GM19463 (cell line): ENCODE results near the gene HM13.
"Not testable (repeated sequence)": the region's sequence is repeated elsewhere in the genome, so short reads cannot be mapped to it uniquely, and the experiment has no call there.

Source experiments
- ATAC-seq: cut with Tn5 transposase; IDR thresholded peaks from one replicate; pipeline ENCODE4 v1.9.1; 2021; ENCODE audit warnings: mild to moderate bottlenecking, moderate library complexity; ENCODE audit not compliant: unreplicated experiment

The HM13 gene

GRCh38 chr20:31500527-31500926, 13.7 kb upstream of the HM13 start:
- no peak for ATAC-seq

GRCh38 chr20:31502884-31503673, 11.2 kb upstream of the HM13 start:
- ATAC-seq: peak; percentile 98

GRCh38 chr20:31505903-31506302, 8.3 kb upstream of the HM13 start:
- ATAC-seq: no peak

GRCh38 chr20:31508517-31509244, 5.6 kb upstream of the HM13 start:
- ATAC-seq: no peak

GRCh38 chr20:31515072-31515774, 981 bp downstream of the HM13 start:
- ATAC-seq: no peak

GRCh38 chr20:31515775-31516107, 1.5 kb downstream of the HM13 start:
- no peak for ATAC-seq

- ATAC-seq: no peak
These were observed 1.9 kb downstream of the HM13 start for GRCh38 chr20:31516166-31516565.

GRCh38 chr20:31516651-31517050, 2.4 kb downstream of the HM13 start:
- no peak for ATAC-seq

GRCh38 chr20:31517373-31517772, 3.1 kb downstream of the HM13 start:
- ATAC-seq: no peak

- ATAC-seq: not testable (repeated sequence)
These were observed 7.0 kb downstream of the HM13 start for GRCh38 chr20:31521267-31521666.

- ATAC-seq: no peak
These were observed 8.5 kb downstream of the HM13 start for GRCh38 chr20:31522731-31523130.

- no peak for ATAC-seq
These were observed 9.4 kb downstream of the HM13 start for GRCh38 chr20:31523361-31524283.

GRCh38 chr20:31527266-31527665, 13.0 kb downstream of the HM13 start:
- no peak for ATAC-seq

- no peak for ATAC-seq
These were observed 21.1 kb downstream of the HM13 start for GRCh38 chr20:31535298-31535697.

GRCh38 chr20:31536575-31536974, 22.3 kb downstream of the HM13 start:
- no peak for ATAC-seq

GRCh38 chr20:31537116-31537871, 23.1 kb downstream of the HM13 start:
- ATAC-seq: no peak

GRCh38 chr20:31537890-31538289, 23.6 kb downstream of the HM13 start:
- no peak for ATAC-seq

GRCh38 chr20:31538326-31538725, 24.1 kb downstream of the HM13 start:
- no peak for ATAC-seq

GRCh38 chr20:31539636-31540035, 25.4 kb downstream of the HM13 start:
- ATAC-seq: not testable (repeated sequence)

- ATAC-seq: no peak
These were observed 26.2 kb downstream of the HM13 start for GRCh38 chr20:31540406-31540805.
